Retina (tissue), 1 donor: ENCODE results near the gene HS3ST3B1.
A peak's percentile ranks its signal among the peaks of the same experiment; 100 is the strongest.

ENCODE experiments used
- DNase-seq: peaks from one replicate; pipeline ENCODE4 v3.0.0-alpha.2; 2016

The HS3ST3B1 gene

DNA sequence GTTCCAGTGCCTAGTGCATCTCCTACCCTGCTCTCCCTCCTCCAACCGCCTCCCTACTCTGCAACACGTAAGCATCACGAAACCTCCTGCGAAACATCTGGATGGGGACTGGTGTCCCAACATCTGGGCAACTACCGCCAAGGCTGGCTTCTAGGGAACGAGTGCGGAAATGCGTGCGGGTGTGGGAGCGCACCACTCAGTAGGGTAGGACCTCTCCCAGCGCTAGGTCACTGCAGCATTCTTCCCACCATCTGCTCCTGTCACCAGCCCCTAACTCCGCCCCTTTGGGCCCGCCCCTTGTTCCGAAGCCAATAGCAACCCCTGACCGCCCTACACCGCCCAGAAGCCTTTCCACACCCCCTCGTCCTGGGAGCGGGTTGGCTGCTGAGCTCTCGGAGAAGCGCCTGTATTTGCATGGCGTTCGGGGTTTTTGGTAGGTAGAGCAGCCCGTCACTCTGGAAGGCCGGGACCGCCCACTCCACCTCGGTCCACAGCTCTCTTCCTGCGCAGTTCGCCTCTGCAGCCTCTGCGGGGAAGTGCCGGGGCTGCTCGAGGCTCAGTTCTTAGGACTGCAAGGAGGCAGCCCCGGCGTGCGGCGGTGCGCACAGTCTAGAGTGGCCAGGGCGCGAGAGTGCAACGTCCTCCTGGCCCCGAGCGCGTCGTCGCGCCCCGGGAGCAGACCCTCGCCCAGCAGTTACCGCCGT, at the start of gene HS3ST3B1:
Gene HS3ST3B1 (plus strand): TSS at position 507 of the 704 bp plus-strand sequence. CDS start 438 bp downstream, outside the sequence.
- DNase-seq, result peak; percentile 98

DNA sequence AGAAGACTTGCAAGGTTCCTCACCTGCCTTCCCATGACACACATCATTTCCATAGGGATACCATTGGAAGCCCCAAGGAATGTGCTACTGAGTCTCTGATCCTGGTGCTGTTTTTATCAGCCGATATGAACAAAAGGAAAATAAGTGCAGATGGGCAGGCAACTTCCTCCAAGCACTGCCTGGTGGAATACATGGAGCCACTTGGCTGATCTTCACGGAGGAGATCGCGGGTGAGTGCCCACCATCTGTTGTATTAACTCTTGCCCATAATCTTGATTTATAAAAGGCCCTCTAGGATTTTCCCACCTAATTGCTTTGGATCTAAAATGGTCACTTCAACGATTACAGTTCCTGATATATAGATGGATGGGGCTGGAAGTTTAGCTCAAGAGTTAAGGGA, 39.5 kb upstream of the HS3ST3B1 start:
- no peak for DNase-seq

DNA sequence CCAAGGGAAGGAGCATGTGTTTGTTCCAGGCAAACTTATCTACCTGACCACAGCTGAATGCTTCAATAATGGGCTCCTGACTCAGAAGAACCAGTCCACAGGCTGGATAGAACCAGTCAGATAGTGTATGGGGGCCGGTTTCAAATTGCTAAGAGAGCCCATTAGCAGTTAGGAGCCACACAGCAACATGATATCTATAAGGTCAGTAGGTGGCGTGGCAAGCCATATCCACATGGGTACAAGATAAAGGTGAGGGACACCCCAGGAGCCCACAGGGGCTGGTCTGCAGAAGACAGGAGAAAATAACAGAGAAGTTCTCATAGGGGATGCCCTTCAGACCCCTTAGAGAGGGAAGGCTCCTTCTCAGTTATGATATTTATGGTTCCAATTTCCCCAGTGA, 32.6 kb upstream of the HS3ST3B1 start:
- DNase-seq, result no peak

DNA sequence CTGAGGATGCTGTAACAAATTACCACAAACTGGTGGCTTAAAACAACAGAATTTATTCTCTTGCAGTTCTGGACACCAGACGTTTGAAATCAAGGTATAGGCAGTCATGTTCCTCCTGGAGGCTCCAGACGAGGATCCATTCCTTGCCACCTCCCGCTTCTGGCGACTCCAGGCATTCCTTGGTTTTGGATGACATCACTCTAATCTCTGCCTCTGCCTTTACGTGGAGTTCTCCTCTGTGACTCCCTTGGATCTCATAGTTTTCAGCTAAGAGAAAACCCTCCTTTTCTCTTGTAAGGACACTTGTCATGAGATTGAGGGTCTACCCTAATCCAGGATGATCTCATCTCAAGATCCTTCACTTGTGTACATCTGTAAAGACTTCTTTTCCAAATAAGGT, 31.4 kb upstream of the HS3ST3B1 start:
- no peak for DNase-seq

DNA sequence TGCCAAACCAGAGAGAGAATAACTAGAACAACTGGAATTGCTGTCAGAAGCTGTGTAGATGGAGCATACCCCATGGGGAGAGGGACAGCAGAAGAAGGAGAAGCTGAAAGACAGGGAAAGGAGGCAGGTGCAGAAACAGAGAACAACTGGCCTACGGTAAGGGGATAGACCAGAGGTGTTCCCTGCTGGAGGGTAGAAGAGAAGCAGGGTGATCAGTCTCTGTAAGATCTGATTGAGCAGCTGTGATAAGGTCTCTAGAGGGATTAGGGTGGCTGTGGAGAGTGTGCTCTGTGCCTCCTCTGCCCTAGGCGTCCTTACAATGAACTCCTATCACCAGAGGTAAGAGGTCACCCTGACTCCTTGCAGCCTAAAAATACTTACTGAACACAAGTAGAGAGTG, 30.4 kb upstream of the HS3ST3B1 start:
- DNase-seq, result no peak

DNA sequence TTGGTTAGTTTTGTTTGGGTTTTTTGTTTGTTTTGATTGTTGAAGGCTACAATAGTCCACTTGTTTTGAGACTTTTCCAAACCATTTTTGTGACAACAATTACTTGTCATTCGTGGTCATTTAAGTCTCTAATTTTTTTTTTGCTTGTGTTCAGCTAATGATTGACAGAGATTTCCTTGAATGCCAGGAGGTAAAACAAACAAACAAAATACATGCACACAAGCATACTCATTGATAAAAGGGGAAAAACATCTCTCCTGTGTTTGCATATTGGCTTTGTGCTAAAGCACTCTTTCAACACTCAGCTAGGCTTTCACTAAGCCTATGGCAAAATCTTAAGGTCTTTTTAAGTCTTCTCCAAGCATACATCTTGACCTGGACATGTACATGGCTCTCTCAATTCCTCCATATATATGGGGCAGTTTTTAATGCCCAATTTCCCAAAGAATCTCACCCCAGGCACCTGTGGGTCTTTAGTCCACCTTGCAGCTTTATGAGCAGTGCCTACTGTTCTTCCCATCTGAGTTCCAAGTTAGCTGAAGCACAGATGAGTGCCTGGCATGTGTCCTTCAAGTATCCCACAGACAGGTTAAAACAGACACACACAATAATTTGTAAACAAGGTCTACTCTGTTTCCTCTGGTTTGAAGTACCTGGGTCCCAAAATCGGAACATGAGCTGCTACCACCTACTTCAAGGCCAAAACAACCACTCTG, 24.2 kb upstream of the HS3ST3B1 start:
- DNase-seq, result no peak

DNA sequence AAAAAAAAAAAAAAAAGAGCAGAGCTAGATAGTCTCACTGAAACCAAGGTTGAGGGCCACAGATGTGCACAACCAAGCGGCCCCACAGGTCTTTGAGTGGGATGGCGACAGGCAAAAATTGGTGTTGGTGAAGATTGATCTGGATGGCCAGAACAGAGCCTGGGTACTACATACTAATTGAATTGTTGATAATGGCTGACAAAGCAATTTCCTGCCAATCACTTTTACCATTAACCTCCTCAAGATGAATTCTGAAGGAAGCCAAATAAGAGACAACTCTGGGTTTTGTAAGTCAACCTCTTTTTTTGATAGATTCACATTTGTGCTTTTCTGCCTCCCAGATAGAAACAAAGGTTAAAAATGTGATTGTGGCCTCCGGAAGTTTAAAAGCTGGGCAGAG, 19.4 kb upstream of the HS3ST3B1 start:
- DNase-seq, result no peak

DNA sequence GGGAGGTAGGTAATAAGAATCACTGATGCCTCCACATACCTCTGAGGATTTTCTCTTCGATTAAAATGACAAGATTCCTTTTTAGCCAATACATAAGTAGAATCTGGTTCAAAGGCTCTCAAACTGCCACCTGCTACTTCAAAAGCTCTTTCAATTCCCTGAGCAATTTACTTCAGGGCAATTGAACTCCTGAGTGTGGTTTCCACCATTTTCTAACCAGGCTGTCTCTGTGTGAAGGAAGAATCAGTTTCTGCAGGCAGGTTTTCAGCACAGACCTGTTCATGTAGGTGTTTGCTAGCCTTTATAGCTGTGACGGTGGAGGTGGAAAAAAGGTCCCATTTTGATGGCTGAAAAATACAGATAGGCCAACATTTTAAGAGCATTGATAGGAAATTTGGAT, 18.2 kb upstream of the HS3ST3B1 start:
- peak; percentile 39 for DNase-seq

DNA sequence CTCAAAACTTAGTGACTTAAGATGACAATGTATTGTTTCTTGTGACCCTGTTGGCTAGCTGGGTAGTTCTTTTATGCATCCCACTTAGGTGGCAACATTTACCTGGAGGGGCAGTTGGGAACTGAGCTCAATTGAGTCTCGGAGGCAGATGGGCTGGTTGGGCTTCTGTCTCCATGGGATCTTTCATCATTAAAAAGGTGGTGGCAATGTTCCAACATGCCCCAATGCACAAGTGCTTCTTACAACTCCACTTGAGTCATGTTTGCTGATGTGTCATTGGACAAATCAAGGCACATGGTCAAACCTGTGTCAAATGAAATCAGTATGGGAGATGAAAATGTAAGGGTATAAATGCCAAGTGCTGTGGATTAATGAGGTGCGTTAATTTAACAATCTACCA, 11.7 kb upstream of the HS3ST3B1 start:
- DNase-seq, result no peak

DNA sequence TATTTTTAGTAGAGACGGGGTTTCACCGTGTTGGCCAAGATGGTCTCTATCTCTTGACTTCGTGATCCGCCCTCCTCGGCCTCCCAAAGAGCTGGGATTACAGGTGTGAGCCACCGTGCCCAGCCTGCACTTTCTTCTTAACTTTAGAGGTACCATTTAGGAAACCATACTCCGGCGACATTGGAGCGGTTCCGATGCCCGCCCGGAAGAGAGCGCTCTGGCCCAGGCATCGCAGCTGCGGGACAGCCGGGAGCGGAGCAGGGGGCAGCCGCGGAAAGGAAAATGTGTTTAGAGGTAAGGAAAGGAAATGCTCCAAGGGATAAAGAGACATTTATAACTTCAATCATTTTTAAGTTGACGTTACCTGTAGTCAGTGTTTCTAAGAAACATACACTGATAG, 6.0 kb upstream of the HS3ST3B1 start:
- DNase-seq, result no peak

DNA sequence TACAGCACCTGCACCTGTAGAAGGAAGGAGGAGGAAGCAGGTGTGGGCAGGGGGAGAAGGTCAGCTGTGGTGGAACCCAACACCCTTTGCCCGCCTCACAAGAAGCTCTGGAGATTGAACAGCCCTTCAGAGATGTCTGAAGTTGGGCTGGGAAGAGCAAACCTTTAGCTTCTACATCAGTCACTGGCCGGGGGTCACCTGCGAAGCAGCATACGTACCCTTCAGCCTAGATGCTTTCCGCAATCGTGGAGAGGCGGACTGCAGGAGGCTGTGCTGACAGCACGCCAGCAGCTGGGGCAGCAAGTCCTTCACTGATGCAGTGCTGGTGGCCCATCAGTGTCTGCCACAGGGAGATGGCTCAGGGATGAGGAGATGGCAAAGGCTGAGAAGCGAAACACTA, 5.2 kb upstream of the HS3ST3B1 start:
- no peak for DNase-seq

DNA sequence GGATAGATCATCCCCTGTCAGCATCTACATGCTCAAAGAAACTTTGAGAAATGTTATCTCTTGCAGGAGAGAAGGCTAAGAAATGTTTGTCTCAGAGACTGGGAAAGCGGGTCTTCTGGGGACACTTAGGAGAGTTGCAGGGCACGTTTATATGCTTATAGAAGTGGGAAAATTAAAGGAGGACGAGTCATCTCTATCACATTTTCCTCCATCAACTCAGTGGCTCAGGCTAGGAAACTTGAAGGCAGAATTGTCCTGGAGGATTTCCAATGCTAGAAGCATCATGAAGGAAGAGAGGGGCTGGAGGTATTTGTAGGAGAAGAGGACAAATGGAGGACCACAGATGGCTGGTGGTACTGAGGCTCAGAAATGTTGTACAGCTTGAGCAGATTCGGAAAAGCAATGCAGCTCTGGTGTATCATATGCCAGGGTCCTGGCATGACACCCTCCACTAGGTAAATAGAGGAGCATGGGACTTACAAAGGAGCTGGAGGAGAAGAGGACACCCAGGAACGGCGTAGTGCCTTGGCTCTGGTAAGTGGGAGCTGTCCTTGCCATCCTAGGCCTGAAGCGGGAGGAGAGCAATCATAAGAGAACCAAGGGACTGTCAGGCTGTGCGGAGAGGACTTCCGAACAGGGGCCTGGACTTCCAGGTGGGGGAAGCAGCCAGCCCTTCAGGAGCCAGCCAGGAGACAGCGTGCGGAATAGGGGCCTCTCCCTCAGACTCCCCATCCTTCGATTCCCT, 4.5 kb upstream of the HS3ST3B1 start:
- DNase-seq, result no peak

DNA sequence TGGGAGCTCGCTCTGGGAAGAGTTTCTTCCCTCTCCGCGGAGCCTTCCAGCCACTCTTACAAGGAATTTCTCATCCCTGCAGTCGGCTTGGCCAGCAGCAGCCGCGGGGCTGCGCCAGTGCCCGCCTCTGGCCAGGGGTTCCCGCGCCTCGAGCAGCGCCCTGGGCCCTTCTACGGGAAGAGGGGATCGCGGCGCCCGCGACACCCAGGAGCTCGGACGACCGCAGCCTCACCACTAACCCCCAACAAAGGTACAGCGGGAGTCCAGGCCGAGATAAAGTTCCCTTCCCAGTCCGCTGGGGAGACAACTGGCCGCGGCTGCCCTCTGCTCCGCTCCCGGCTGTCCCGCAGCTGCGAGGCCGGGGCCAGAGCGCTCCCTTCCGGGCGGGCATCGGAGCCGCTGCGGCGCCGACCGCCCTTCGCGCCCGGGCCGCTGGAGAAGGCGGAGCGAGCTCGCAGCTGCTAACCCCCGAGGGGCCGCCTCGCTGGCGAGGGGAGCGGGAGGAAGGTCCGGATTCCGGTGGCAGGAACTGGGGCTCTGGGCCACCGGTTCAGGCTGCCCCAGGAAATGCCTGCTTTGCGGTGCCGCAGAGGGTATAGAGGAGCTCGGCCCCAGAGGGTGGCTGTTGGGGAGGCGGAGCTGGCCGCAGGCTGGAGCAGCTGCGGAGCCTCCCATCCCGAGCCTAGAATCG, 3.6 kb upstream of the HS3ST3B1 start:
- DNase-seq, result peak; percentile 78

DNA sequence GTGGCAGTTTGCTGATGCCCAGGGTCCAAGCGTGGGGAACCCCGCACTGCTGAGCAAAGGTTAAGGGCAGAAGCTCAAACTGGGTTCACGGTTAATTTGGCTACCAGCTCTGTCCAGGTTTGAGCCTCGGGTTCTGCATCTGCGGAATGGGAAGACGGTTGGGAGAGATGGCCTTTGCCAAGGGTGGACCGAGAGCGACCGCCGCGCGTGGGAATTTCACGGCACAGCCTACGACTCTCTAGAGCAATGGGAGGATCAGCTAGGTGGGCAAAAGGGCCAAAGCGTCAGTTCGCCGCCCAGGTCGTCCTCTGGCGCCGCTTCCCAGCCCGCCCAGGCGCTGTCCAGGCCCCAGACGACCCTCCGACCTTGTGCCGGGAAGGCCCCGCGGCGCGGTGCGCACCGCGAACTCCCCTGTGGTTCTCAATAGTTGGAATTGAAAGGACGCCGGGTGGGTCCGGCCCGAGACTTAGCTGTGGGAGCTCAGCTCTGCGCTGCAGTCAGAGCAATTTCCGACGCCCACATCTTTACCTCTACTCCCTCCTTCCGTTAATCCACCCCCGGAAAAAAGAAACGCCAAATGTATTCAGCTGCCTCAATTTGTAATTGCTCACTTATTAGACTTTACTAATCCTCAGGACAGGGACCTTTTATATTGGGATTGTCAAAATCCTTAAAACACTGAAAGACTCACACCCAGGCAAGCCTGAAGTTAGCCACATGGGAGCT, 2.5 kb upstream of the HS3ST3B1 start:
- DNase-seq, result peak; percentile 50

DNA sequence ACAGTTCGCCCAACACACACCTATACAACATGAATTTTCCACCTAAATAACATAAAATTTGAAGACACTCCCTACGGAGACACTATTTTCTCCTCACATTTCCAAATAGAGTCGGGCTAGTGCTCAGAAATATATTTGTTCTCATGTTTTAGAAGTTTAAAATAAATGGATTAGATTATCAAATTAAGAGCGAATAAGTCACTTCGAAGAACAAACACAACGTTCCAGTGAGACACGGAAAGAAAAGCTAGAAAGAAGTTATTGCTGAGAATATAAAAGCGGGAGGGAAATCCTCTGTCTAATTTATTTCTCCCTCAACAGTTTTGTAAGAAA, 2.0 kb upstream of the HS3ST3B1 start:
- no peak for DNase-seq

DNA sequence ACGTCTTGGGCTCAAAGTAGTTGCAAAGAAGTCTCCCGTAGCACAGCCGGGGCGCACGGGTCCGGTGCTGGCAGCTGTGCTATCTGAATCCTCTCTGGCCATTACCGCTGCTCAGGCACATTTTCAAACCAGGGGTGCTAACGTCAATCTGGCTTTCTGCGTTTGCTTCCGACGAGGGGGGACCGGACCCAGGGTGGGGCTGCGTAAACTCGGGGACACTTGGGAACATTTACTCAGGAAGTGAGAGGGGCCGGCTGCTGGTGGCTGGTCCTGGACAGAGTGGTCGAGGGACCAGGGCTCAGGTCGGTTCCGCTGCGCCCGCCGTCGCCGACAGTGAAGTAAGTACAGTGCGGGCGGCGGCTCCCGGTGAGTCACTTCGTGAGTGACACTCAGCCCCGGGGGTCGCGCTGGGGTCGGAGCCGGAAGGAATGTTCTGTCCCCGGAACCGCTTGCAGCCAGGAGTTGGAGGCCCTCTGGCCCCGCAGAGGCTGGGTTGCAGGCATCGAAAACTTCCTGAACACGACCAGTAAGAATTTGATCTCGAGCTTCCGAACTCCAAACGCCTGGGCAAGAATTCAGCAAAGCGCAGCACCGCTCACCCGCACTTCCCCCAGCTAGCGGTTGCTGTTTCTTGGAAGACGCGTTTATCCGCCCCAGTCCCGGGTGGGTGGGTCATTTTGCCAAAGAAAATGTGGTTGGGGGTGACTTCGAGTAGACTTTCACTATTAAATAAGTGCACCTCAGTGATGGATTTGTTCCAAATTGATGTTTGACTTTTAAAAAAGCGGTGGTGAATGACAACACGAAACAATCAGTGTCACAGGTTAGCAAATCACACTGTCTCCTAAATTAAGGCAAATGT, 1.4 kb upstream of the HS3ST3B1 start:
- peak; percentile 72 for DNase-seq

DNA sequence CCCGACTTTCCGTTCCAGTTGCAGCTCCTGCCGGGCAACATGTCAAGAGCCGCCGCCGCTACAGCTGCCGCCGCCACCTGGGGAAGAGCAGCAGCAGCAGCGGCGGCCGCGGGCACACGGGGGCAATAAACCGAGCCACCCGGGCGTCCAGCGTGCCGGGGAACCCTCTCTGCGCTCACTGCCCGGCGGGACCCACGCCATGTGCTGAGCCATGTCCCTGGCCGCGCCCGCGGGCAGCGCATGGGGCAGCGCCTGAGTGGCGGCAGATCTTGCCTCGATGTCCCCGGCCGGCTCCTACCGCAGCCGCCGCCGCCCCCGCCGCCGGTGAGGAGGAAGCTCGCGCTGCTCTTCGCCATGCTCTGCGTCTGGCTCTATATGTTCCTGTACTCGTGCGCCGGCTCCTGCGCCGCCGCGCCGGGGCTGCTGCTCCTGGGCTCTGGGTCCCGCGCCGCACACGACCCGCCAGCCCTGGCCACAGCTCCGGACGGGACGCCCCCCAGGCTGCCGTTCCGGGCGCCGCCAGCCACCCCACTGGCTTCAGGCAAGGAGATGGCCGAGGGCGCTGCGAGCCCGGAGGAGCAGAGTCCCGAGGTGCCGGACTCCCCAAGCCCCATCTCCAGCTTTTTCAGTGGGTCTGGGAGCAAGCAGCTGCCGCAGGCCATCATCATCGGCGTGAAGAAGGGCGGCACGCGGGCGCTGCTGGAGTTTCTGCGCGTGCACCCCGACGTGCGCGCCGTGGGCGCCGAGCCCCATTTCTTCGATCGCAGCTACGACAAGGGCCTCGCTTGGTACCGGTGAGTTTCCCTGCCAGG, 604 bp downstream of the HS3ST3B1 start:
- DNase-seq, result peak; percentile 76

DNA sequence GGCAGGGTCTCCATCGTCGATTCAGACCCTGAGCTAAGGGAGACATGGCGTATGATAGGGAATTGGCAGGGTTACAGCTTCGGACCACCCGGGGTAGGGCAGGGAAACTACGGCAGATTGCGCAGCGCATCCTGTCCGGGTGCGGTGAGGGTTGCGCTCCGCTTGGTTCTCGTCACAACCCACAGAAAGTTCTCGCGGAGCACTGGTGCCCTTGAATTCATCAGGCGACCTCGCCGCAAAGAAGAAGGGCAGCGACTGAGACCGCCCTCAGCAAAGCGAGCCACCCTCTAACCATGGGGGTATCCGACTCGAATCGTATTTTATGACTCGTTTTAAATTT, 1.2 kb downstream of the HS3ST3B1 start:
- DNase-seq, result no peak

DNA sequence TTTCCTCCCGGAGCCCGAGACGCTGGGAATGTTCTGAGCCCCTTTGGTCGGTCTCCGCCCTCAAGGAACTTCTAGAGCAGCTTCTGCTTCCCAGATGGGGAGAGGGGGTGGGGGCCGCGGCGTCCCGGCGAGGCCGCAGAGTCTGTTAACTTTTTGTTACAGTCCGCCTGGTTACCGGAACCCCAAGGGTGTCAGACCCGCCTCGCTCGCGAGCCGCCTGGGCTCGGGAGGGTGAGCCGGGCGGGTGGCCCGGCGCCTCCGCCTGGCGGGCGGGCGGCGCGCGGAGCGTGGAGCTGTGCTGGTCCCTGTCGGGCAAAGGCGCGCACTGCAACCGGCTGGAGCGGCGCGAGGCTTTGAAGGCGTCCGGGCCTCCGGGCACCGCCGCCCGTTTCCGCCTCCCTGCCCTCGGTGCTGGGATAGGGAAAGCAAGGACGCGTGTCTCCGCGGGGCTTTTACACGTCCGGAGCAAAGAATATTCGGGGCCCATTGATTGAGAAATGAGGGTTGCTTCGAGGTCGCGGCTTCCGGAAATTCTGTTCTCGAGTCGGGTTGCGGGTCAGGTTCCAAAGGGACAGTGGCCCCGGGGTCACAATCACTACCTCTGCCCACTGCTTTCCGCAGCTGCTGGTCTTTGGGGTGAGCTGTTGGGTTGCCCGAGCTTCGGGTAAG, 1.7 kb downstream of the HS3ST3B1 start:
- DNase-seq, result peak; percentile 92
